ENCODE measurements around the gene DEFB128.
A peak's percentile ranks its signal among the peaks of the same experiment; 100 is the strongest.
"Not testable (repeated sequence)": the region's sequence is repeated elsewhere in the genome, so short reads cannot be mapped to it uniquely, and the experiment has no call there.

DEFB128 gene

GRCh38 chr20:189611-190010 is at the start of gene DEFB128:
Gene DEFB128 (minus strand): TSS chr20:189711. CDS start chr20:189623, 88 bp downstream.
- DNase-seq (ENCODE audit: low spot score): no peak

DNA sequence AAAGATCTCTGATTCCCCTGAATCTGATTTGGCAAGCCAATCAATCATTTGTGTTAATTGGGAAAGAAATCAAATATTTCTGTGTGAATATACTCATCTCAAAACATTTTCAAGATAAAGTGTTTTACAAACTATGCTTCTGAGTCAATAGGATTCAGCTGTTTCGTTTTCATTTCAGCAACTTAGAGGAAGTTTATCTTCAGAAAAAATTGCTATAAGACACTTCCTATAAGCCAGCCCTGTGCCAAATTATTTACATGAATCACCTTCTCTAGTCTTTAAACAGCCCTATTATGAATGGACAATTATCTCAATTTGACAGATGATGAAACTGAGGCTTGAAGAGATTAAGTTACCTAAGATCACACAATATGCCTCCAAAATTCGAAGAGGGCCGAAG is 48.4 kb upstream of the DEFB128 start:
- no peak for DNase-seq (ENCODE audit: low spot score)

- no peak for DNase-seq (ENCODE audit: low spot score)
Observed at GRCh38 chr20:237489-237888, 48.0 kb upstream of the DEFB128 start.

DNA sequence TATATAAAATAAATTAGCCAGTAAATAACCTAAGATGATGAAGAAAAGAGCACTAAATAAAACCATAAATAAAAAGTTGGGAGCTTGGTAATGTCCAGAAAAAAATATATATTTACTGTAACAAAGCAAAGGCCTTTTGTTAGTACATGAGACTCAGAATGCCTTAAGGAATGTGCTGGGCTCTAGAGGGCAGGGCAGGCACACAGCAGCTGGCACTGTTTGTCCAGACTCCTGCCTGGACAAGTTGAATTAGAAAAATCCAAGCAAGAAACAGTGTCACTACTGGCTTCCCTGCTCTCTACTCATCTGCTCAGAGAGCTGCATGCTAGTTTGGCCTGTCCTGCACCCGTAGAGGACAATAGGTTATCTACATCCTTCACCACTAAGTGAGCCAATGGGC is 46.4 kb upstream of the DEFB128 start:
- DNase-seq (ENCODE audit: low spot score): peak; percentile 43

- no peak for DNase-seq (ENCODE audit: low spot score)
Observed at GRCh38 chr20:227439-228105, 38.1 kb upstream of the DEFB128 start.

DNA sequence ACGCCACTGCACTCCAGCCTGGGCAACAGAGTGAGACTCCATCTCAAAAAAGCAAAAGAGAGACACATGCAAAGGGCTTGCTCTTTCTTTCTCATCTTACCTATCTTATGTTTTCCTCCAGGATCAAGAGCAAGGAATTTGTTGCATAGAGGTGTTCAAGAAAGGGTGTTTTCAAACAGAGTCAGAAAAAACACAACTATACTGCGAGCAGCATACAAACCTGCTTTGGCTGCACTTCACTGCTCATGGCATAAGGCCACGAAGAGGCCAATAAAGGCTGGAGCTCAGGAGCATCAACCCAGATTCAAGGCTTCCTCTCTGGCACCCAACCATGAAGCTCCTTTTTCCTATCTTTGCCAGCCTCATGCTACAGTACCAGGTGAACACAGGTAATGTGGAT is 37.4 kb upstream of the DEFB128 start, which contains the start of gene DEFB129:
Gene DEFB129 (plus strand): TSS at position 301 of the 400 bp plus-strand sequence. CDS start 31 bp downstream, at position 332.
- no peak for DNase-seq (ENCODE audit: low spot score)

- DNase-seq (ENCODE audit: low spot score): not testable (repeated sequence)
Observed at GRCh38 chr20:225879-226278, 36.4 kb upstream of the DEFB128 start.

GRCh38 chr20:221258-221830 is 31.8 kb upstream of the DEFB128 start:
- DNase-seq (ENCODE audit: low spot score): no peak

GRCh38 chr20:219290-220115 is 30.0 kb upstream of the DEFB128 start:
- DNase-seq (ENCODE audit: low spot score): peak; percentile 18

DNA sequence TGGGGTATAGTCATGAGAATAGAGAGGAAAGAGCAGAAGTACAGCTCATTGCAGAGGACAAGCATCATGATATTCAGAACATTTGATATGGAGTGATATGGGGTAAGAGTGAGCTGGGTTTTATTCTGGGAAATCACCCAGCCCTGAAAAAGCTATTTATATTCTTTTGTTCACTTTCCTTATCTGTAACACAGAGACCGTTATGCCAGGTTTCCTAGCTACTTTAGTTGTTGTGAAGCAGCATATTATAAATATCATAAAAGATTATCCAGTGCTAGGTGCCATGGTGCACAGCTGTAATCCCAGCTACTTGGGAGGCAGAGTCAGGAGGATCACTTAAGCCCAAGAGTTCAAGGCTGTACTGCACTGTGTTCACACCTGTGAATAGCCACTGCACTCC is 27.8 kb upstream of the DEFB128 start:
- no peak for DNase-seq (ENCODE audit: low spot score)

- DNase-seq (ENCODE audit: low spot score): no peak
Observed at GRCh38 chr20:215796-216195, 26.3 kb upstream of the DEFB128 start.

DNA sequence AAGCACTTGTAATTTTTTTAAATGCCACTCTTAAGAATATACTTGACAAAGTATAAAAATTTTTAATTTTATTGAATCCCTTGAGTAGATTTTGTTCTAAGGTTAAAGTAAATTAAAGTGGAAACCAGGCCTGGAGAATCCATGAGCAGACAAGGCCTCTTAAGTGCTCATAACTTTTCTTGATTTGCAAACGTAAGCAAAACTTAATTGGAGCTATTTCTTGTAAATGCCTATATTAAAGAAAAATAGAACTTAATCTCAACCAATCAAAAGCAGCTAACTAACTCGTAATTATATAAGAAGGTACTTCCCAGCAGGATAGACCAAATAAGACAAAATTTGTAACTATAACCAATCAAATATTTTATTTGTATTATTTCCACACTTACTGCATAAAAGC is 24.9 kb upstream of the DEFB128 start:
- DNase-seq (ENCODE audit: low spot score): no peak

- no peak for DNase-seq (ENCODE audit: low spot score)
Observed at GRCh38 chr20:210809-211502, 21.4 kb upstream of the DEFB128 start.

DNA sequence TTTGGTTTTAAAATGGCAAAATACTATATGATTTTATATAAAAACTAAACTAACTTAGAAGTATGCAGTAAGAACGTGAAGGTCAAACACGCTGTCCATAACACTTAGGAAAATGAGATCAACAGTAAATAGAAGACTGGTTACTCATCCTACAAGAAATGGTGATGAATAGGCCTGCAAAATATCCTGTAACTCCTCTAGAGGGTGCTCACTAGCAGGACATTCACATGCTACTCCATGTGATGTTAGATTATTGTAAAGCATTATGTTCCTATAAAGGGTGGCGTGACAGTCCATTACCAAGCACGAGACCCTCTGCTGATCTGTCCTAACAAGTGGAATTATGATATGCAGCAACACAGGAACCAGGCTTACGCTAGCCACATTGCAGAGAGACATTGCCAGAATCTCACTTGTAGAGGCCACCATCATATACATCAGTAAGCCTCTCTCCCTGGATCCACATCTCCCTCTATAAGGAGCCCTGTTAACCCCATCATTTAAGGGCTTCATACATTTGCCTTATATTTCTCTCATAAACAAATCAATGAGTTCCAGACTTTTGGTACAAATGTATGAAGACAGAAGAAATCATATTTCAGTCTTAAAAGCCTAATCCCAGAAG is 19.5 kb upstream of the DEFB128 start:
- peak; percentile 68 for DNase-seq (ENCODE audit: low spot score)

GRCh38 chr20:203630-204029 is 14.1 kb upstream of the DEFB128 start:
- not testable (repeated sequence) for DNase-seq (ENCODE audit: low spot score)

DNA sequence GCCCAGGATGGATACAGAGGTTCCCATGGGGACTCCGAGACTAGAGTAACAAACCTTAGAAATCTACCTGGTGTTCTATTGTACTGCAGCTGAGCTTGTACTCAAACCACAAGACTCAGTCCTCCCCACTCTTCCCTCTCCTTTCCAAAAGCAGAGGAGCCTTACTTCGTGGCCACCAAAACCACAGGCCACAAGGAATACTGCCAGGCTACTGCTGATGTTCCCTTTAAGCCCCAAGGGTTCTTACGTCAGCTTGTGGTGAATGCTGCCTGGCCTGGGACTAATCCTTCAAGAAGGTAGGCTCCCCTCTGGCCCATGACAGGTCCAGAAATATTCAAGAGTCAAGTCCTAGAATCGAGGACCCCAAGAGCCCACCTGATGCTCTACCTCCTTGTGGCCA is 10.5 kb upstream of the DEFB128 start:
- no peak for DNase-seq (ENCODE audit: low spot score)

- DNase-seq (ENCODE audit: low spot score): no peak
Observed at GRCh38 chr20:198225-198624, 8.7 kb upstream of the DEFB128 start.

DNA sequence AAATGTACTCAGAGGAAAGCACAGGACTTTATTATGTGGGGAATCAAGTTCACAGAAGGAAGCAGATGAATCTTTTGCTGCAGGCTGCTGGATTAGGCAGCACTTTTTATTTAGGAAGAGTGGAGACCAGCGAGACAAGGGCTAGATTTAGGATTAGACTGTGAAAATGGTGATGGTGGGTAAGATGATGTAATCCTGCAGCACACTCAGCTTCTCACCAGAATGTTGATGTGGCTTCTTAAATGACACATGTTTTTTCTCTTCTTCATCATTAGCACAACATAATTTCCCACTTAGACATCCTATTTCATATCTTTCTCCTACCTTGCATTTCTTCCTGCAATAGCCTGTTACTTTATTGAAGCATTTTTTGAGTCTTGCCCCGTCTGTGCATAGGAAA is 1.8 kb downstream of the DEFB128 start:
- DNase-seq (ENCODE audit: low spot score): no peak

GRCh38 chr20:184288-184687 is 5.2 kb downstream of the DEFB128 start:
- no peak for DNase-seq (ENCODE audit: low spot score)

- DNase-seq (ENCODE audit: low spot score): no peak
Observed at GRCh38 chr20:168876-169275, 20.6 kb downstream of the DEFB128 start.

- no peak for DNase-seq (ENCODE audit: low spot score)
Observed at GRCh38 chr20:164618-165017, 24.9 kb downstream of the DEFB128 start.

DNA sequence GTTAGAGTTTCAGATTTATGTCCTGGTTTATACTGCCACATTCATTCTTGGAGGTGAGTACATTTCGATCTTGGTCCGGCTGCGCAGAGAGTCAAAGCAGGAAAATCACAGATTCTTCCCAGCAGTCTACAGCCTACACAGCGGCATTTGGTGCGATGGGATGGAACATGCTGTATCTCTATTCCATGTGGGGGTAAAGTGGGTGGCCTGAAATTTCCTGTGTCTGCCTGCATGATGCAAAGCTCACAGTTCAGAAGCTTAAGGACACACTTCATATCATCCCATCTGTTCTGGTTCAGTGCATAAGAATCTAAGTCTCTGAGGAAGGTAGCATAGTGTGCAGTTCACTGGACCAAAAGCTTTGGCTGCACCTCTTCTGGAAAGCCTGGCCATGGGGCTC is 32.4 kb downstream of the DEFB128 start, which contains the start of gene DEFB127:
Gene DEFB127 (plus strand): TSS at position 301 of the 400 bp plus-strand sequence. CDS start 91 bp downstream, at position 392.
- DNase-seq (ENCODE audit: low spot score): no peak

All from GM03348 (cell line).